HEK293 (cell line): ENCODE results near the gene POLN.

Experiments
- BCL11A ChIP-seq: fragments of 450-650 bp; formaldehyde crosslinking; IDR thresholded peaks from 2 replicates; pipeline ENCODE4 v1.5.1; 2016; ENCODE audit warnings: low read depth, missing biosample characterization, missing genetic modification characterization
- HOXC10 ChIP-seq: sonication (generic); formaldehyde crosslinking; IDR thresholded peaks from 2 replicates; pipeline ENCODE4 v1.8.1; 2023; ENCODE audit warnings: mild to moderate bottlenecking, missing genetic modification reagents
- KLF8 ChIP-seq: fragments of 450-650 bp; formaldehyde crosslinking; IDR thresholded peaks from 2 replicates; pipeline ENCODE4 v1.5.1; 2016; ENCODE audit warnings: missing biosample characterization, missing genetic modification characterization
- KLF9 ChIP-seq: fragments of 450-650 bp; formaldehyde crosslinking; IDR thresholded peaks from 2 replicates; pipeline ENCODE4 v1.5.1; 2016; ENCODE audit warnings: missing biosample characterization, missing genetic modification characterization, low read depth
- MZF1 ChIP-seq: fragments of 450-650 bp; formaldehyde crosslinking; IDR thresholded peaks from 2 replicates; pipeline ENCODE4 v1.5.1; 2017; ENCODE audit warnings: missing biosample characterization, missing genetic modification characterization, borderline replicate concordance
- OSR2 ChIP-seq: fragments of 450-650 bp; formaldehyde crosslinking; IDR thresholded peaks from 2 replicates; pipeline ENCODE4 v1.5.1; 2016; ENCODE audit warnings: missing biosample characterization, missing genetic modification characterization
- RBAK ChIP-seq: fragments of 450-650 bp; formaldehyde crosslinking; IDR thresholded peaks from 2 replicates; pipeline ENCODE4 v1.5.1; 2016; ENCODE audit warnings: missing biosample characterization, missing genetic modification characterization
- SETDB1 ChIP-seq: IDR thresholded peaks from one replicate; pipeline ENCODE4 v1.6.1; 2017; ENCODE audit warnings: mild to moderate bottlenecking, low read length, moderate library complexity, mixed read lengths; ENCODE audit not compliant: insufficient read length
- ZBTB1 ChIP-seq: fragments of 450-650 bp; formaldehyde crosslinking; IDR thresholded peaks from 2 replicates; pipeline ENCODE4 v1.5.1; 2016; ENCODE audit warnings: missing biosample characterization, missing genetic modification characterization
- ZBTB7A ChIP-seq: fragments of 450-650 bp; formaldehyde crosslinking; IDR thresholded peaks from 2 replicates; pipeline ENCODE4 v1.5.1; 2016; ENCODE audit warnings: low read depth, missing biosample characterization, missing genetic modification characterization
- ZBTB8A ChIP-seq: fragments of 450-650 bp; formaldehyde crosslinking; IDR thresholded peaks from 2 replicates; pipeline ENCODE4 v1.5.1; 2016; ENCODE audit warnings: missing biosample characterization, missing genetic modification characterization
- ZFHX2 ChIP-seq: fragments of 450-650 bp; formaldehyde crosslinking; conservative IDR thresholded peaks from 2 replicates; pipeline ENCODE4 v1.5.1; 2016; ENCODE audit warnings: missing biosample characterization, missing genetic modification characterization
- ZNF155 ChIP-seq: fragments of 450-650 bp; formaldehyde crosslinking; IDR thresholded peaks from 2 replicates; pipeline ENCODE4 v1.5.1; 2016; ENCODE audit warnings: missing biosample characterization, missing genetic modification characterization
- ZNF169 ChIP-seq: fragments of 450-650 bp; formaldehyde crosslinking; IDR thresholded peaks from 2 replicates; pipeline ENCODE4 v1.5.1; 2016; ENCODE audit warnings: missing biosample characterization, missing genetic modification characterization
- ZNF19 ChIP-seq: fragments of 450-650 bp; formaldehyde crosslinking; IDR thresholded peaks from 2 replicates; pipeline ENCODE4; 2016; ENCODE audit warnings: missing biosample characterization, missing genetic modification characterization, low read depth
- ZNF211 ChIP-seq: fragments of 450-650 bp; formaldehyde crosslinking; IDR thresholded peaks from 2 replicates; pipeline ENCODE4 v1.5.1; 2016; ENCODE audit warnings: low read depth, missing biosample characterization, missing genetic modification characterization
- ZNF221 ChIP-seq: fragments of 450-650 bp; formaldehyde crosslinking; IDR thresholded peaks from 2 replicates; pipeline ENCODE4 v1.5.1; 2017; ENCODE audit warnings: missing biosample characterization, missing genetic modification characterization, borderline replicate concordance
- ZNF248 ChIP-seq: fragments of 450-650 bp; formaldehyde crosslinking; IDR thresholded peaks from 2 replicates; pipeline ENCODE4 v1.5.1; 2017; ENCODE audit warnings: missing biosample characterization, missing genetic modification characterization
- ZNF266 ChIP-seq: fragments of 450-650 bp; formaldehyde crosslinking; IDR thresholded peaks from 2 replicates; pipeline ENCODE4 v1.5.1; 2016; ENCODE audit warnings: missing biosample characterization, missing genetic modification characterization, low read depth
- ZNF37A ChIP-seq: fragments of 450-650 bp; IDR thresholded peaks from 2 replicates; pipeline ENCODE4 v1.5.1; 2018; ENCODE audit warnings: missing biosample characterization, missing genetic modification characterization
- ZNF404 ChIP-seq: fragments of 450-650 bp; formaldehyde crosslinking; IDR thresholded peaks from 2 replicates; pipeline ENCODE4 v1.5.1; 2017; ENCODE audit warnings: missing biosample characterization, missing genetic modification characterization
- ZNF416 ChIP-seq: fragments of 450-650 bp; formaldehyde crosslinking; IDR thresholded peaks from 2 replicates; pipeline ENCODE4 v1.5.1; 2016; ENCODE audit warnings: missing biosample characterization, missing genetic modification characterization
- ZNF530 ChIP-seq: fragments of 450-650 bp; formaldehyde crosslinking; IDR thresholded peaks from 2 replicates; pipeline ENCODE4 v1.5.1; 2016; ENCODE audit warnings: low read depth, missing biosample characterization, missing genetic modification characterization
- ZNF571 ChIP-seq: fragments of 450-650 bp; formaldehyde crosslinking; IDR thresholded peaks from 2 replicates; pipeline ENCODE4 v1.5.0; 2017; ENCODE audit warnings: missing biosample characterization, missing genetic modification characterization
- ZNF660 ChIP-seq: fragments of 450-650 bp; IDR thresholded peaks from 2 replicates; pipeline ENCODE4 v1.5.1; 2018; ENCODE audit warnings: missing biosample characterization, mild to moderate bottlenecking, missing genetic modification characterization
- ZNF707 ChIP-seq: fragments of 450-650 bp; formaldehyde crosslinking; IDR thresholded peaks from 2 replicates; pipeline ENCODE4 v1.5.1; 2016; ENCODE audit warnings: missing biosample characterization, missing genetic modification characterization
- ZNF747 ChIP-seq: fragments of 450-650 bp; formaldehyde crosslinking; IDR thresholded peaks from 2 replicates; pipeline ENCODE4 v1.5.1; 2016; ENCODE audit warnings: missing biosample characterization, missing genetic modification characterization
- ZNF76 ChIP-seq: fragments of 450-650 bp; formaldehyde crosslinking; IDR thresholded peaks from 2 replicates; pipeline ENCODE4; 2016; ENCODE audit warnings: low read depth, missing biosample characterization, missing genetic modification characterization, borderline replicate concordance
- ZNF768 ChIP-seq: fragments of 450-650 bp; formaldehyde crosslinking; IDR thresholded peaks from 2 replicates; pipeline ENCODE4 v1.5.1; 2018; ENCODE audit warnings: missing biosample characterization, mild to moderate bottlenecking, missing genetic modification characterization
- ZNF776 ChIP-seq: fragments of 450-650 bp; formaldehyde crosslinking; IDR thresholded peaks from 2 replicates; pipeline ENCODE4 v1.5.0; 2017; ENCODE audit warnings: missing biosample characterization, missing genetic modification characterization, borderline replicate concordance
- ZNF837 ChIP-seq: fragments of 450-650 bp; formaldehyde crosslinking; IDR thresholded peaks from 2 replicates; pipeline ENCODE4 v1.5.1; 2016; ENCODE audit warnings: missing biosample characterization, missing genetic modification characterization
- ZSCAN23 ChIP-seq: fragments of 450-650 bp; formaldehyde crosslinking; IDR thresholded peaks from 2 replicates; pipeline ENCODE4 v1.5.1; 2016; ENCODE audit warnings: missing biosample characterization, missing genetic modification characterization
- TF ChIP-seq, protein P1 (sequence below): fragments of 450-650 bp; formaldehyde crosslinking; IDR thresholded peaks from 2 replicates; pipeline ENCODE4 v1.5.1; 2016; ENCODE audit warnings: missing biosample characterization, missing genetic modification characterization
- TF ChIP-seq, protein P2 (sequence below): fragments of 450-650 bp; formaldehyde crosslinking; IDR thresholded peaks from 2 replicates; pipeline ENCODE4 v1.5.1; 2016; ENCODE audit warnings: missing biosample characterization, missing genetic modification characterization
- TF ChIP-seq, protein P3 (sequence below): fragments of 450-650 bp; formaldehyde crosslinking; IDR thresholded peaks from 2 replicates; pipeline ENCODE4 v1.5.1; 2017; ENCODE audit warnings: missing biosample characterization, missing genetic modification characterization
- TF ChIP-seq, protein P4 (sequence below): fragments of 450-650 bp; formaldehyde crosslinking; IDR thresholded peaks from 2 replicates; pipeline ENCODE4 v1.5.1; 2017; ENCODE audit warnings: missing biosample characterization, missing genetic modification characterization

The POLN gene

DNA sequence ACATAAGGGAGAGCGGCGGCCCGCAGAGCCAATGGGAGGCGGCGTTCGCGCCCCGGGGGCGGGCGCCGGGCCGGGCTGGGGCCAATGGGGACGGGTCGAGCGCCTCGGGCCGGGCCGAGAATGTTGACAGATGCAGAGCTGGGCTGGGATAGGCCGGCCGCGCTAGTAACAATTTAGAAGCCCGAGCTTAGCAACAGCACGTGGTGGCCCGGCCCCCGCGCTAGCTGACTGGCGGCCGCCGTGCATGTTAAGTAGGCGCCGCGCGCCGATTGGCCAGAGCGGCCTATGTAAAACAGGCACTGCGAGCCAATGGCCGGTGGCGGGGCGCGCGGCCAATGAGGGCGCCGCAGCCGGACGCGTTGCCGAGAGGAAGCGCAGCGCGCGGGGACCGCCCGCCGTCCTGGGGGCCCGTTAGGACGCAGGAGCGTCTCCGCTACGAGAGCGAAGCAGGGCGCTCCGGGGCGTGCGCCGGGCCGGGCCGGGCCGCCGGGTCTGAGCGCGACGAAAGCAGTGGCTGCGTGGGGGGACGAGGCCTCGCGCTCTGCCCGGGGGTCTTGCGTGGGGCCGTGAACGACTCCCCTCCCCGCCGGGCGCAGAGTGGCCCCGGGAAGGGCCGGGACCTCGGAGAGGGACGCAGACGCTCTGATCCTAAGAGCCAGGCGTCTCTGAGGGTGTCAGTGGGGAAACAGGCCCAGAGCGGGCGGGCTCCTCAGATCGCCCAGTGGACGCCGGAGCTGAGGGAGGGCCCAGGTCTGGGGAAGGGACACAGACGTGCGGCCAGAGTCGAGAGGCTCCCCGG, 20.4 kb upstream of the POLN start (continued):
- peak; percentile 67; the same call in 1 of the 2 replicates for TF ChIP-seq ZNF660 (tag by site-specific recombination)
- TF ChIP-seq ZBTB8A (tag by site-specific recombination): peak; percentile 94
- no peak for TF ChIP-seq ZNF707
- no peak for TF ChIP-seq ZBTB1
- TF ChIP-seq ZNF404: no peak
- TF ChIP-seq ZNF571 (tag by site-specific recombination): no peak
- TF ChIP-seq, protein P1, sequence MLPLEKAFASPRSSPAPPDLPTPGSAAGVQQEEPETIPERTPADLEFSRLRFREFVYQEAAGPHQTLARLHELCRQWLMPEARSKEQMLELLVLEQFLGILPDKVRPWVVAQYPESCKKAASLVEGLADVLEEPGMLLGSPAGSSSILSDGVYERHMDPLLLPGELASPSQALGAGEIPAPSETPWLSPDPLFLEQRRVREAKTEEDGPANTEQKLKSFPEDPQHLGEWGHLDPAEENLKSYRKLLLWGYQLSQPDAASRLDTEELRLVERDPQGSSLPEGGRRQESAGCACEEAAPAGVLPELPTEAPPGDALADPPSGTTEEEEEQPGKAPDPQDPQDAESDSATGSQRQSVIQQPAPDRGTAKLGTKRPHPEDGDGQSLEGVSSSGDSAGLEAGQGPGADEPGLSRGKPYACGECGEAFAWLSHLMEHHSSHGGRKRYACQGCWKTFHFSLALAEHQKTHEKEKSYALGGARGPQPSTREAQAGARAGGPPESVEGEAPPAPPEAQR (tag by site-specific recombination): no peak
- TF ChIP-seq ZNF155: no peak
- TF ChIP-seq ZNF747 (tag by site-specific recombination): no peak
- TF ChIP-seq ZNF211 (tag by site-specific recombination): no peak
- no peak for TF ChIP-seq ZNF169 (tag by site-specific recombination)
- TF ChIP-seq KLF8 (tag by site-specific recombination): peak; percentile 44; the same call in 1 of the 2 replicates
- no peak for TF ChIP-seq ZNF221 (tag by site-specific recombination)
- TF ChIP-seq ZNF266 (tag by site-specific recombination): no peak
- TF ChIP-seq, protein P2, sequence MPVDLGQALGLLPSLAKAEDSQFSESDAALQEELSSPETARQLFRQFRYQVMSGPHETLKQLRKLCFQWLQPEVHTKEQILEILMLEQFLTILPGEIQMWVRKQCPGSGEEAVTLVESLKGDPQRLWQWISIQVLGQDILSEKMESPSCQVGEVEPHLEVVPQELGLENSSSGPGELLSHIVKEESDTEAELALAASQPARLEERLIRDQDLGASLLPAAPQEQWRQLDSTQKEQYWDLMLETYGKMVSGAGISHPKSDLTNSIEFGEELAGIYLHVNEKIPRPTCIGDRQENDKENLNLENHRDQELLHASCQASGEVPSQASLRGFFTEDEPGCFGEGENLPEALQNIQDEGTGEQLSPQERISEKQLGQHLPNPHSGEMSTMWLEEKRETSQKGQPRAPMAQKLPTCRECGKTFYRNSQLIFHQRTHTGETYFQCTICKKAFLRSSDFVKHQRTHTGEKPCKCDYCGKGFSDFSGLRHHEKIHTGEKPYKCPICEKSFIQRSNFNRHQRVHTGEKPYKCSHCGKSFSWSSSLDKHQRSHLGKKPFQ (tag by site-specific recombination): no peak
- TF ChIP-seq ZNF37A (tag by site-specific recombination): no peak
- TF ChIP-seq ZBTB7A (tag by site-specific recombination): 0 out of 2 replicates have a peak, but pooled peaks have one; percentile 26
- TF ChIP-seq ZNF768: no peak
- TF ChIP-seq OSR2 (tag by site-specific recombination): no peak
- TF ChIP-seq, protein P3, sequence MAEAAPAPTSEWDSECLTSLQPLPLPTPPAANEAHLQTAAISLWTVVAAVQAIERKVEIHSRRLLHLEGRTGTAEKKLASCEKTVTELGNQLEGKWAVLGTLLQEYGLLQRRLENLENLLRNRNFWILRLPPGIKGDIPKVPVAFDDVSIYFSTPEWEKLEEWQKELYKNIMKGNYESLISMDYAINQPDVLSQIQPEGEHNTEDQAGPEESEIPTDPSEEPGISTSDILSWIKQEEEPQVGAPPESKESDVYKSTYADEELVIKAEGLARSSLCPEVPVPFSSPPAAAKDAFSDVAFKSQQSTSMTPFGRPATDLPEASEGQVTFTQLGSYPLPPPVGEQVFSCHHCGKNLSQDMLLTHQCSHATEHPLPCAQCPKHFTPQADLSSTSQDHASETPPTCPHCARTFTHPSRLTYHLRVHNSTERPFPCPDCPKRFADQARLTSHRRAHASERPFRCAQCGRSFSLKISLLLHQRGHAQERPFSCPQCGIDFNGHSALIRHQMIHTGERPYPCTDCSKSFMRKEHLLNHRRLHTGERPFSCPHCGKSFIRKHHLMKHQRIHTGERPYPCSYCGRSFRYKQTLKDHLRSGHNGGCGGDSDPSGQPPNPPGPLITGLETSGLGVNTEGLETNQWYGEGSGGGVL (tag by site-specific recombination): peak; percentile 16; the same call in 1 of the 2 replicates
- no peak for TF ChIP-seq ZNF776 (tag by site-specific recombination)
- no peak for TF ChIP-seq KLF9 (tag by site-specific recombination)
- no peak for TF ChIP-seq ZNF19 (tag by site-specific recombination)
- no peak for TF ChIP-seq ZSCAN23 (tag by site-specific recombination)
- TF ChIP-seq ZNF248 (tag by site-specific recombination): no peak
- TF ChIP-seq HOXC10 (CRISPR knock-in tag): no peak
- no peak for TF ChIP-seq ZNF76 (tag by site-specific recombination)
- no peak; the same call in 1 of the 2 replicates for TF ChIP-seq ZFHX2 (tag by site-specific recombination)
- TF ChIP-seq ZNF837 (tag by site-specific recombination): no peak
- TF ChIP-seq RBAK: no peak
- no peak for TF ChIP-seq MZF1 (tag by site-specific recombination)
- no peak for TF ChIP-seq ZNF416
- TF ChIP-seq ZNF530 (tag by site-specific recombination): no peak
- TF ChIP-seq, protein P4, sequence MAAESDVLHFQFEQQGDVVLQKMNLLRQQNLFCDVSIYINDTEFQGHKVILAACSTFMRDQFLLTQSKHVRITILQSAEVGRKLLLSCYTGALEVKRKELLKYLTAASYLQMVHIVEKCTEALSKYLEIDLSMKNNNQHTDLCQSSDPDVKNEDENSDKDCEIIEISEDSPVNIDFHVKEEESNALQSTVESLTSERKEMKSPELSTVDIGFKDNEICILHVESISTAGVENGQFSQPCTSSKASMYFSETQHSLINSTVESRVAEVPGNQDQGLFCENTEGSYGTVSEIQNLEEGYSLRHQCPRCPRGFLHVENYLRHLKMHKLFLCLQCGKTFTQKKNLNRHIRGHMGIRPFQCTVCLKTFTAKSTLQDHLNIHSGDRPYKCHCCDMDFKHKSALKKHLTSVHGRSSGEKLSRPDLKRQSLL: no peak
- no peak for TF ChIP-seq BCL11A (tag by site-specific recombination)
- no peak for TF ChIP-seq SETDB1
